T-helper 9 cell (primary cell): ENCODE data around the gene ACYP2.
"Not testable (repeated sequence)": the region's sequence is repeated elsewhere in the genome, so short reads cannot be mapped to it uniquely, and the experiment has no call there.

Source experiments
- DNase-seq: peaks from one replicate; pipeline ENCODE4 v3.0.0-alpha.2; 2020

The ACYP2 gene

GRCh38 chr2:54275541-54275940 is 160.1 kb downstream of the ACYP2 start:
- DNase-seq, result no peak

GRCh38 chr2:54279385-54279784 is 164.0 kb downstream of the ACYP2 start:
- DNase-seq, result no peak

GRCh38 chr2:54284826-54285225 is 169.4 kb downstream of the ACYP2 start:
- DNase-seq, result no peak

- no peak for DNase-seq
These were observed 170.0 kb downstream of the ACYP2 start for GRCh38 chr2:54285451-54285850.

GRCh38 chr2:54287532-54287931 is 172.1 kb downstream of the ACYP2 start:
- DNase-seq, result no peak

GRCh38 chr2:54289917-54290316 is 174.5 kb downstream of the ACYP2 start:
- DNase-seq, result no peak

- no peak for DNase-seq
These were observed 175.1 kb downstream of the ACYP2 start for GRCh38 chr2:54290356-54291025.

GRCh38 chr2:54294665-54295064 is 179.2 kb downstream of the ACYP2 start:
- not testable (repeated sequence) for DNase-seq

GRCh38 chr2:54295911-54296310 is 180.5 kb downstream of the ACYP2 start:
- no peak for DNase-seq

GRCh38 chr2:54298514-54298913 is 183.1 kb downstream of the ACYP2 start:
- no peak for DNase-seq

- no peak for DNase-seq
These were observed 188.2 kb downstream of the ACYP2 start for GRCh38 chr2:54303631-54304030.

GRCh38 chr2:54306556-54306955 is 191.1 kb downstream of the ACYP2 start:
- DNase-seq, result no peak

- DNase-seq, result no peak
These were observed 192.8 kb downstream of the ACYP2 start for GRCh38 chr2:54308186-54308585.

GRCh38 chr2:54308782-54309181 is 193.4 kb downstream of the ACYP2 start:
- DNase-seq, result no peak

- DNase-seq, result no peak
These were observed 194.9 kb downstream of the ACYP2 start for GRCh38 chr2:54310311-54310710.

- DNase-seq, result no peak
These were observed 195.5 kb downstream of the ACYP2 start for GRCh38 chr2:54310961-54311360.

GRCh38 chr2:54313147-54313546 is 197.7 kb downstream of the ACYP2 start:
- no peak for DNase-seq

- DNase-seq, result no peak
These were observed 202.6 kb downstream of the ACYP2 start for GRCh38 chr2:54317973-54318372.

- no peak for DNase-seq
These were observed 203.4 kb downstream of the ACYP2 start for GRCh38 chr2:54318821-54319220.

- no peak for DNase-seq
These were observed 205.6 kb downstream of the ACYP2 start for GRCh38 chr2:54321047-54321446.

- DNase-seq, result not testable (repeated sequence)
These were observed 209.1 kb downstream of the ACYP2 start for GRCh38 chr2:54324517-54324916.

- DNase-seq, result no peak
These were observed 209.7 kb downstream of the ACYP2 start for GRCh38 chr2:54325148-54325547.

- DNase-seq, result no peak
These were observed 214.2 kb downstream of the ACYP2 start for GRCh38 chr2:54329482-54330161.

- peak; percentile 70 for DNase-seq
These were observed 214.9 kb downstream of the ACYP2 start for GRCh38 chr2:54330162-54330925.
